A673 (cell line): ENCODE measurements around the gene SH3D19. TPM values are rescaled to one million over a fixed set of nuclear protein-coding genes. Genes with fewer than 3 reads are reported as not detected.

Experiments used
- BruUV-seq: library from RNA; stranded (reverse); fragments of 400-500 nt; replicated peaks from 2 replicates; lab custom pipeline; 2021; lab: Mats Ljungman, UMichigan
- CTCF ChIA-PET: fragments of 300-600 bp; sonication (Branson Sonifier 250); formaldehyde crosslinking; loops from one replicate; lab custom pipeline; 2022; ENCODE audit warnings: antibody characterized with exemption; lab: Charles Lee
- POLR2A ChIA-PET: fragments of 300-600 bp; sonication (Branson Sonifier 250); formaldehyde crosslinking; loops from one replicate; lab custom pipeline; 2022; ENCODE audit warnings: antibody characterized with exemption; ENCODE audit not compliant: low non-redundant PET; lab: Charles Lee
- DNase-seq: peaks from one replicate; pipeline ENCODE4 v3.0.0-alpha.2; 2015; ENCODE audit warnings: low spot score
- H3K27ac ChIP-seq: fragments of 200-600 bp; sonication (generic); 2 replicates; pipeline ENCODE4 v1.5.1; 2016; ENCODE audit warnings: mixed run types, low read depth, mild to moderate bottlenecking, mixed read lengths, antibody characterized with exemption, low read length; ENCODE audit not compliant: poor library complexity, severe bottlenecking
- H3K27me3 ChIP-seq: fragments of 200-600 bp; sonication (generic); replicated peaks from 2 replicates; pipeline ENCODE4 v1.6.1; 2017; ENCODE audit warnings: mixed run types, low read depth, mild to moderate bottlenecking, mixed read lengths, antibody characterized with exemption, low read length; ENCODE audit not compliant: insufficient read depth, poor library complexity
- H3K36me3 ChIP-seq: fragments of 200-600 bp; sonication (generic); 2 replicates; pipeline ENCODE4 v1.6.1; 2016; ENCODE audit warnings: mixed run types, mild to moderate bottlenecking, mixed read lengths, antibody characterized with exemption, low read length; ENCODE audit not compliant: insufficient read depth, poor library complexity, severe bottlenecking
- H3K4me1 ChIP-seq: fragments of 200-600 bp; sonication (generic); 2 replicates; pipeline ENCODE4 v1.6.1; 2017; ENCODE audit warnings: mixed run types, mild to moderate bottlenecking, mixed read lengths, antibody characterized with exemption, low read length; ENCODE audit not compliant: insufficient read depth, poor library complexity, severe bottlenecking
- H3K4me3 ChIP-seq: fragments of 200-600 bp; sonication (generic); 2 replicates; pipeline ENCODE4 v1.5.1; 2016; ENCODE audit warnings: low read depth, mixed run types, mild to moderate bottlenecking, mixed read lengths, low read length; ENCODE audit not compliant: poor library complexity, severe bottlenecking
- H3K9me3 ChIP-seq: fragments of 200-600 bp; sonication (generic); 2 replicates; pipeline ENCODE4 v1.6.1; 2016; ENCODE audit warnings: mixed run types, low read depth, mild to moderate bottlenecking, mixed read lengths, antibody characterized with exemption, low read length; ENCODE audit not compliant: poor library complexity, severe bottlenecking
- EZH2 ChIP-seq: fragments of 200-600 bp; sonication (generic); IDR thresholded peaks from 2 replicates; pipeline ENCODE4 v1.6.1; 2017; ENCODE audit warnings: borderline replicate concordance, low read depth, mild to moderate bottlenecking, mixed read lengths, antibody characterized with exemption, low read length; ENCODE audit not compliant: poor library complexity, severe bottlenecking
- intact Hi-C: fragments of 100-400 bp; cut with micrococcal nuclease; formaldehyde crosslinking; loops from one replicate; pipeline ENCODE4 v1.10.0; 2022; ENCODE audit not compliant: unreplicated experiment
- total RNA-seq: library from RNA; stranded (reverse); gene quantifications from 2 replicates; pipeline ENCODE4 v1.2.3, GENCODE V29; 2021
- TF ChIP-seq, protein P1 (sequence below): fragments of 300-800, 200-600 bp; sonication (generic); conservative IDR thresholded peaks from 2 replicates; pipeline ENCODE4 v1.5.1; 2017; ENCODE audit warnings: low read depth, mild to moderate bottlenecking, antibody characterized with exemption, low read length, moderate library complexity, mixed read lengths

Gene SH3D19
- total RNA-seq, 1 experiment from 2014 or later = 0.86 TPM

GRCh38 chr4:151207186-151207585 is 118.2 kb downstream of the SH3D19 start:
- ChIA-PET POLR2A (no interaction called here), CTCF (interaction anchor here (1.1 kb wide), 1 partner anchor 90 kb away, joined by 3 read pairs; no protein-coding TSS in a partner anchor)
- Histone ChIP-seq H3K36me3 (no peaks in the 10 kb centered on the region), H3K4me3 (no peak overlapping the region), H3K9me3 (no peaks in the 10 kb centered on the region), H3K27me3 (no peaks in the 10 kb centered on the region), H3K27ac (no peak overlapping the region), H3K4me1 (no peaks in the 10 kb centered on the region)
- no peak for DNase-seq
- no TSS peak for BruUV-seq
- intact Hi-C loops = no loop called here
- TF ChIP-seq, protein P1, sequence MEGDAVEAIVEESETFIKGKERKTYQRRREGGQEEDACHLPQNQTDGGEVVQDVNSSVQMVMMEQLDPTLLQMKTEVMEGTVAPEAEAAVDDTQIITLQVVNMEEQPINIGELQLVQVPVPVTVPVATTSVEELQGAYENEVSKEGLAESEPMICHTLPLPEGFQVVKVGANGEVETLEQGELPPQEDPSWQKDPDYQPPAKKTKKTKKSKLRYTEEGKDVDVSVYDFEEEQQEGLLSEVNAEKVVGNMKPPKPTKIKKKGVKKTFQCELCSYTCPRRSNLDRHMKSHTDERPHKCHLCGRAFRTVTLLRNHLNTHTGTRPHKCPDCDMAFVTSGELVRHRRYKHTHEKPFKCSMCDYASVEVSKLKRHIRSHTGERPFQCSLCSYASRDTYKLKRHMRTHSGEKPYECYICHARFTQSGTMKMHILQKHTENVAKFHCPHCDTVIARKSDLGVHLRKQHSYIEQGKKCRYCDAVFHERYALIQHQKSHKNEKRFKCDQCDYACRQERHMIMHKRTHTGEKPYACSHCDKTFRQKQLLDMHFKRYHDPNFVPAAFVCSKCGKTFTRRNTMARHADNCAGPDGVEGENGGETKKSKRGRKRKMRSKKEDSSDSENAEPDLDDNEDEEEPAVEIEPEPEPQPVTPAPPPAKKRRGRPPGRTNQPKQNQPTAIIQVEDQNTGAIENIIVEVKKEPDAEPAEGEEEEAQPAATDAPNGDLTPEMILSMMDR = no peak
- TF ChIP-seq EZH2 = no peak

DNA sequence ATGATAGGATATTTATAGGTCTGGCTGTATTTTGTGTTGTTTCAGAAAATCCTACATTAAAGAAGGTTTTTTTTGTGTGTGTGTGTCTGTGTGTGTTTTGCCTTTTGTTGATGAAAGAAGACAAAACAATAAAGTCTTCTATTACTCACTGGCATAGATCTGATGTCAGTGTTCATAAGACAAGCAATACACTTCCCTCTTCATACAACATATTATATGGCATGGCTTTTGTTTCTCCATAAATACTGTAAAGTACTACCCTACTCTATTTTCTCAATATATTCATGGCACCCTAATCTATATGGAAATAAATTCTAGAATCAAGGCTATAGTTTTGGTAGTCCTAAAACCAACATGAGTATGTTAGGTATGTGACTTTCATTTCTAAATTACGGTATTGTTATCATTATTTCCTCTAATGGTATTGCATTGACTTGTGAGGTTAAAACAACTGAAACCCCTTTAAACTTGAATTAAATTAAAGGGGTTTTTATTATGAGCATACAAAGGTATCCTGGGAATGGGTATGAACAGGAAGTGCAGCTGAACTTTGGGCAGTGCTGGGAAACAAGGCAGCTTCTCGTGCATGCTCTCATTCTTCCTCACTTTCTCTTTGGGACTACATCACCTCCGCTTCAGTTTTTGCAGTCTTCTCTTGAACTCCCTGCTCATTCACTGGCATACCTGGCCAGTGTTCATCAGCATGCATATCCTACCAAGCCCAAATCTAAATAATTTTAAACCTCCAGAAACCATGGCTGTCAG is 119.0 kb downstream of the SH3D19 start:
- no peak for DNase-seq
- CTCF ChIA-PET = interaction anchor here (0.6 to 1.1 kb wide), 2 partner anchors 23 to 89 kb away, joined by 3 to 5 read pairs; no protein-coding TSS in a partner anchor
- Histone ChIP-seq H3K4me1 (no peaks in the 10 kb centered on the region), H3K27me3 (no peaks in the 10 kb centered on the region), H3K9me3 (no peaks in the 10 kb centered on the region), H3K4me3 (no peak overlapping the region), H3K36me3 (no peaks in the 10 kb centered on the region), H3K27ac (no peak overlapping the region)
- TF ChIP-seq, protein P1 = no peak
- TF ChIP-seq EZH2 = no peak
- intact Hi-C loops = no loop called here
- no TSS peak for BruUV-seq
- POLR2A ChIA-PET = no interaction called here

DNA sequence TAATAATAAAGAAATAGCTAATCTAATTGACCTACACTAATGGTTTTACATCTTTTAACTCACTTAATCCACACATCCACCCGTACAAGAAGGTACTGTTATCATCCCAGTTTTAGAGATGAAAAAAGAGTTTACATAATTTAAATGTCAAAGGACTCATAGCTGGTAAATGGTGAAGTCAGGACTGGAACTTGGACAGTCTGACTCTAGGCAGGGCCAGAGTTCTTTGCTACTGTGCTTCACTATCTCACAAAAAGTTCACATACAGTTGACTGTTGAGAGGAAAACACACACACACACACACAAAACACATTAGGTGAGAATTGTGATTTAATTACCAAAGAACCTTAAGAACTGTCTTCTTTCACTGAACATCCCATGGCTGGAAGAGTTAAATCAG is 119.7 kb downstream of the SH3D19 start:
- Histone ChIP-seq H3K4me3 (no peak overlapping the region), H3K4me1 (no peaks in the 10 kb centered on the region), H3K9me3 (no peaks in the 10 kb centered on the region), H3K27me3 (no peaks in the 10 kb centered on the region), H3K36me3 (no peaks in the 10 kb centered on the region), H3K27ac (no peak overlapping the region)
- TF ChIP-seq EZH2 = no peak
- TF ChIP-seq, protein P1 = no peak
- no peak for DNase-seq
- intact Hi-C loops = no loop called here
- CTCF ChIA-PET = no interaction called here
- POLR2A ChIA-PET = no interaction called here
- no TSS peak for BruUV-seq
